GM21825 (cell line): ENCODE measurements around the gene CEMIP.

Source experiments
- ATAC-seq: cut with Tn5 transposase; IDR thresholded peaks from one replicate; pipeline ENCODE4 v1.9.1; 2021; ENCODE audit warnings: mild to moderate bottlenecking, moderate library complexity; ENCODE audit not compliant: unreplicated experiment

CEMIP gene

GRCh38 chr15:80921736-80922410 lies 142.7 kb downstream of the CEMIP start:
- no peak for ATAC-seq

GRCh38 chr15:80923668-80924067 lies 144.5 kb downstream of the CEMIP start:
- ATAC-seq: no peak

GRCh38 chr15:80924278-80924677 lies 145.1 kb downstream of the CEMIP start:
- no peak for ATAC-seq

GRCh38 chr15:80925597-80926059 lies 146.5 kb downstream of the CEMIP start:
- ATAC-seq: no peak

GRCh38 chr15:80926126-80926525 lies 147.0 kb downstream of the CEMIP start:
- ATAC-seq: no peak

GRCh38 chr15:80929225-80929624 lies 150.1 kb downstream of the CEMIP start:
- no peak for ATAC-seq

- ATAC-seq: no peak
Measured at GRCh38 chr15:80929689-80930088, 150.5 kb downstream of the CEMIP start.

GRCh38 chr15:80931191-80931590 lies 152.0 kb downstream of the CEMIP start:
- no peak for ATAC-seq

GRCh38 chr15:80931721-80932512 lies 152.7 kb downstream of the CEMIP start:
- ATAC-seq: no peak

- ATAC-seq: no peak
Measured at GRCh38 chr15:80932513-80932815, 153.3 kb downstream of the CEMIP start.

- no peak for ATAC-seq
Measured at GRCh38 chr15:80932989-80933388, 153.8 kb downstream of the CEMIP start.

- no peak for ATAC-seq
Measured at GRCh38 chr15:80934761-80935221, 155.6 kb downstream of the CEMIP start.

- no peak for ATAC-seq
Measured at GRCh38 chr15:80936288-80937078, 157.3 kb downstream of the CEMIP start.

- no peak for ATAC-seq
Measured at GRCh38 chr15:80937718-80938117, 158.5 kb downstream of the CEMIP start.

GRCh38 chr15:80939216-80939615 lies 160.0 kb downstream of the CEMIP start:
- no peak for ATAC-seq

- ATAC-seq: no peak
Measured at GRCh38 chr15:80940331-80940730, 161.2 kb downstream of the CEMIP start.

- ATAC-seq: no peak
Measured at GRCh38 chr15:80940851-80941250, 161.7 kb downstream of the CEMIP start.

GRCh38 chr15:80942266-80942665 lies 163.1 kb downstream of the CEMIP start:
- no peak for ATAC-seq

GRCh38 chr15:80942746-80943565 lies 163.8 kb downstream of the CEMIP start:
- ATAC-seq: no peak

- no peak for ATAC-seq
Measured at GRCh38 chr15:80944818-80945217, 165.6 kb downstream of the CEMIP start.

GRCh38 chr15:80945605-80946004 lies 166.4 kb downstream of the CEMIP start:
- no peak for ATAC-seq
